Endothelial cell of umbilical vein (primary cell): Measurements from ENCODE around the gene FMNL2. TPM values are rescaled to one million over a fixed set of nuclear protein-coding genes. Genes with fewer than 3 reads are reported as not detected.

Experiments
- BruUV-seq: library from RNA; stranded (reverse); fragments of 400-500 nt; replicated peaks from 2 replicates; lab custom pipeline; 2021; lab: Mats Ljungman, UMichigan
- CTCF ChIA-PET: fragments of 300-600, 350-600 bp; sonication (Branson Sonifier 250); formaldehyde crosslinking; loops from one replicate; lab custom pipeline; 2021; ENCODE audit warnings: antibody characterized with exemption, inconsistent platforms; lab: Charles Lee
- POLR2A ChIA-PET: fragments of 300-600, 350-600 bp; sonication (Branson Sonifier 250); formaldehyde crosslinking; loops from one replicate; lab custom pipeline; 2021; ENCODE audit warnings: antibody characterized with exemption, inconsistent platforms; lab: Charles Lee
- DNase-seq: peaks from one replicate; pipeline ENCODE4 v3.0.0-alpha.2; 2011; ENCODE audit warnings: low read depth, low spot score
- FAIRE-seq: peaks from 2 replicates; lab custom pipeline; 2011; peaks lifted over from hg19 to GRCh38; lab: Jason Lieb, UNC
- H2AFZ ChIP-seq: 2 replicates; pipeline ENCODE4 v1.6.0; 2012; ENCODE audit warnings: low read depth, low read length, control low read depth, inconsistent platforms
- H3K27ac ChIP-seq: 2 replicates; pipeline ENCODE4 v1.5.1; 2011; ENCODE audit warnings: low read depth, mild to moderate bottlenecking, control low read depth, low read length, moderate library complexity; ENCODE audit not compliant: insufficient read depth
- H3K27me3 ChIP-seq, 2 experiments: 2 replicates each; pipeline versions ENCODE4 v1.6.0 to v1.6.1; 2011; ENCODE audit warnings: low read length in 2 of 2, mixed read lengths in 1 of 2; ENCODE audit not compliant: control insufficient read depth in 2 of 2, insufficient read depth in 2 of 2
- H3K36me3 ChIP-seq, 2 experiments: 2 replicates in 1 of 2; 3 replicates in 1 of 2; pipeline ENCODE4 v1.5.1; 2011; ENCODE audit warnings: low read length in 2 of 2, mild to moderate bottlenecking in 1 of 2, moderate library complexity in 1 of 2; ENCODE audit not compliant: control insufficient read depth in 2 of 2, insufficient read depth in 2 of 2; ENCODE audit errors: extremely low read depth in 1 of 2
- H3K4me1 ChIP-seq: 3 replicates; pipeline ENCODE4 v1.5.1; 2011; ENCODE audit warnings: mild to moderate bottlenecking, low read length; ENCODE audit not compliant: control insufficient read depth, insufficient read depth; ENCODE audit errors: extremely low read depth
- H3K4me2 ChIP-seq: 2 replicates; pipeline ENCODE4 v1.6.1; 2011; ENCODE audit warnings: low read length, control low read depth, mixed read lengths; ENCODE audit not compliant: insufficient read depth
- H3K4me3 ChIP-seq, 3 experiments: fragments of 200-600 bp in 1 of 3; sonication (generic), shearing (Covaris generic) in 1 of 3; replicated peaks in 1 of 3; 2 replicates each; pipeline ENCODE4 v1.5.1; 2011 to 2016; ENCODE audit warnings: control low read depth in 3 of 3, low read length in 3 of 3, mild to moderate bottlenecking in 2 of 3, inconsistent platforms in 1 of 3, low read depth in 1 of 3, moderate library complexity in 1 of 3; ENCODE audit not compliant: insufficient read depth in 1 of 3
- H3K79me2 ChIP-seq: 2 replicates; pipeline ENCODE4 v1.6.0; 2012; ENCODE audit warnings: low read length, inconsistent platforms; ENCODE audit not compliant: control insufficient read depth, insufficient read depth
- H3K9ac ChIP-seq: replicated peaks from 2 replicates; pipeline ENCODE3; 2011; ENCODE audit warnings: low read length, control low read depth; ENCODE audit not compliant: insufficient read depth; ENCODE audit errors: extremely low read depth
- H3K9me1 ChIP-seq: replicated peaks from 3 replicates; pipeline ENCODE4 v1.6.0; 2011; ENCODE audit warnings: mild to moderate bottlenecking, low read length; ENCODE audit not compliant: control insufficient read depth, insufficient read depth; ENCODE audit errors: extremely low read depth
- H3K9me3 ChIP-seq: replicated peaks from 2 replicates; pipeline ENCODE4 v1.5.1; 2012; ENCODE audit warnings: low read length, inconsistent platforms; ENCODE audit not compliant: control insufficient read depth, insufficient read depth
- H4K20me1 ChIP-seq: replicated peaks from 2 replicates; pipeline ENCODE3; 2011; ENCODE audit warnings: mild to moderate bottlenecking, low read length; ENCODE audit not compliant: control insufficient read depth, insufficient read depth; ENCODE audit errors: extremely low read depth
- EZH2 ChIP-seq: IDR thresholded peaks from 2 replicates; pipeline ENCODE4 v1.6.1; 2012; ENCODE audit warnings: borderline replicate concordance, low read depth, mild to moderate bottlenecking, moderate library complexity, low read length, inconsistent platforms; ENCODE audit not compliant: severe bottlenecking
- FOS ChIP-seq: IDR thresholded peaks from 2 replicates; pipeline ENCODE4 v1.6.1; 2011; ENCODE audit warnings: mild to moderate bottlenecking, low read length, moderate library complexity, borderline replicate concordance; ENCODE audit not compliant: insufficient read depth
- GATA2 ChIP-seq: IDR thresholded peaks from 2 replicates; pipeline ENCODE4 v1.7.0; 2011; ENCODE audit warnings: low read depth, mild to moderate bottlenecking, moderate library complexity, mixed read lengths, low read length; ENCODE audit not compliant: insufficient read length, insufficient read depth
- JUN ChIP-seq: IDR thresholded peaks from 2 replicates; pipeline ENCODE4 v1.6.1; 2011; ENCODE audit warnings: borderline replicate concordance, low read depth; ENCODE audit not compliant: insufficient read length, insufficient read depth
- MYC ChIP-seq: IDR thresholded peaks from one replicate; pipeline ENCODE4 v1.6.1; 2011; ENCODE audit warnings: mild to moderate bottlenecking, low read depth, low read length
- POLR2A ChIP-seq: IDR thresholded peaks from 2 replicates; pipeline ENCODE4 v1.6.1; 2012; ENCODE audit warnings: low read depth, mild to moderate bottlenecking, control low read depth, low read length
- POLR2AphosphoS5 ChIP-seq: IDR thresholded peaks from 2 replicates; pipeline ENCODE4 v1.6.1; 2012; ENCODE audit warnings: low read depth, mild to moderate bottlenecking, control low read depth, low read length, moderate library complexity; ENCODE audit not compliant: insufficient read depth
- dilution Hi-C: fragments of 300-500 bp; cut with MboI; formaldehyde crosslinking; loops from one replicate; pipeline ENCODE4 v1.15.0; 2019; ENCODE audit warnings: low sequenced_read_pairs; ENCODE audit not compliant: extremely low pct_ligation_motif_present
- intact Hi-C: fragments of 100-400 bp; cut with micrococcal nuclease; formaldehyde crosslinking; loops from one replicate; pipeline ENCODE4 v1.10.0; 2022
- polyA plus RNA-seq, 4 experiments: library from polyadenylated mRNA; depleted of rRNA in 3 of 4; stranded (reverse) in 3 of 4; unstranded in 1 of 4; fragments of >200 nt; gene quantifications; 2 replicates each; pipeline versions ENCODE4 v1.2.1 to v1.2.3, GENCODE V29; 2011 to 2012; ENCODE audit warnings: missing spikeins in 1 of 4
- total RNA-seq: library from RNA; stranded (reverse); gene quantifications from 2 replicates; pipeline ENCODE4 v1.2.3, GENCODE V29; 2021
- TF ChIP-seq, protein P1 (sequence below), 2 donors: IDR thresholded peaks; 1 replicate in 1 of 2; 2 replicates in 1 of 2; pipeline ENCODE4 v1.5.1; 2011; ENCODE audit warnings: low read length in 2 of 2, mild to moderate bottlenecking in 2 of 2, moderate library complexity in 2 of 2, control low read depth in 1 of 2, inconsistent platforms in 1 of 2, low read depth in 1 of 2; ENCODE audit not compliant: insufficient read depth in 1 of 2; ENCODE audit errors: extremely low read depth in 1 of 2
- TF ChIP-seq, protein P2 (sequence below): IDR thresholded peaks from 2 replicates; pipeline ENCODE4 v1.6.1; 2011; ENCODE audit not compliant: insufficient read depth, insufficient read length

The FMNL2 gene
- total and polyA plus RNA-seq, 2 donors (not counting 3 experiments of a cell fraction or from before 2014, with no cell fraction given), result 8.3 to 28.0 TPM

DNA sequence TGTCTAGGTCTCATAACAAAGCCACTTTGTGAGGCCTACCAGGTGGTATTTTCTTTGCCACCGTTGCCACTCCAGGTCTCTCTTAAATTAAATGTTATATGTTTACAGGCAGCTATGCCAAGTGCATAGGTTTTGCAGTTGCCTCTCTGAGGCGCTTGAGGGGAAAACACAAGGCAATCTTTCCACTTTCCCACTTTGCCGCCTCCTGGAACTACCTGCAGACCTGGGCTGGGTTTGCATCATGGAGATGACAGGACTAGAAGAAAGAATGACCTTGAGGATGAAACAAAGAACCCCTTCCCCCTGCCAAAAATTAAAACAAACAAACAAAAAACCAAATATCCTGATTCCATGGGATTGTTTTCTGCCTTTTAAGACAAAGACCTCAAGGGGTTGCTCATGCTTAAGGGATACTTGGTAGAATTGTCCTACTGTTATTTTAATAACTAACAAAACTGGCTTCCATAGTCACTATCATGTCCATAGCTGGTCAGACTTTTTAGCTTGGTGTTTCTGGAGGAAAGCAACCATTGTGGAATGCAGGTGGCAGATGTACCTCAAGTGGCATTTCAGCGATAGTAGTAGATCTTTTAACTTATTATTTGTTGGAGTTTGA is 222.4 kb downstream of the FMNL2 start:
- H4K20me1 ChIP-seq, result no peaks in the 10 kb centered on the region
- no peak overlapping the region for H3K9ac ChIP-seq
- intact Hi-C loops, result no loop called here
- no peaks in the 10 kb centered on the region for H3K27me3 ChIP-seq
- H2AFZ ChIP-seq, result no peak overlapping the region
- no peak for DNase-seq
- no peaks in the 10 kb centered on the region for H3K36me3 ChIP-seq
- BruUV-seq, result no TSS peak
- H3K4me3 ChIP-seq, result no peak overlapping the region
- dilution Hi-C loops, result no loop called here
- no peak for TF ChIP-seq POLR2A
- no peak for TF ChIP-seq MYC
- TF ChIP-seq, protein P1, sequence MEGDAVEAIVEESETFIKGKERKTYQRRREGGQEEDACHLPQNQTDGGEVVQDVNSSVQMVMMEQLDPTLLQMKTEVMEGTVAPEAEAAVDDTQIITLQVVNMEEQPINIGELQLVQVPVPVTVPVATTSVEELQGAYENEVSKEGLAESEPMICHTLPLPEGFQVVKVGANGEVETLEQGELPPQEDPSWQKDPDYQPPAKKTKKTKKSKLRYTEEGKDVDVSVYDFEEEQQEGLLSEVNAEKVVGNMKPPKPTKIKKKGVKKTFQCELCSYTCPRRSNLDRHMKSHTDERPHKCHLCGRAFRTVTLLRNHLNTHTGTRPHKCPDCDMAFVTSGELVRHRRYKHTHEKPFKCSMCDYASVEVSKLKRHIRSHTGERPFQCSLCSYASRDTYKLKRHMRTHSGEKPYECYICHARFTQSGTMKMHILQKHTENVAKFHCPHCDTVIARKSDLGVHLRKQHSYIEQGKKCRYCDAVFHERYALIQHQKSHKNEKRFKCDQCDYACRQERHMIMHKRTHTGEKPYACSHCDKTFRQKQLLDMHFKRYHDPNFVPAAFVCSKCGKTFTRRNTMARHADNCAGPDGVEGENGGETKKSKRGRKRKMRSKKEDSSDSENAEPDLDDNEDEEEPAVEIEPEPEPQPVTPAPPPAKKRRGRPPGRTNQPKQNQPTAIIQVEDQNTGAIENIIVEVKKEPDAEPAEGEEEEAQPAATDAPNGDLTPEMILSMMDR (IDR thresholded peaks at IDR 0.05; ENCODE audit: extremely low read depth in 1 of 2, insufficient read depth in 1 of 2, low read depth in 1 of 2, low read length in 2 of 2), result no peak
- TF ChIP-seq GATA2, result no peak
- TF ChIP-seq FOS, result no peak
- no peak for TF ChIP-seq JUN
- no peak for TF ChIP-seq POLR2AphosphoS5
- TF ChIP-seq, protein P2, sequence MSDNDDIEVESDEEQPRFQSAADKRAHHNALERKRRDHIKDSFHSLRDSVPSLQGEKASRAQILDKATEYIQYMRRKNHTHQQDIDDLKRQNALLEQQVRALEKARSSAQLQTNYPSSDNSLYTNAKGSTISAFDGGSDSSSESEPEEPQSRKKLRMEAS, result no peak
- no peak for TF ChIP-seq EZH2
- no peaks in the 10 kb centered on the region for H3K4me1 ChIP-seq
- no peak overlapping the region for H3K27ac ChIP-seq
- H3K4me2 ChIP-seq, result no peak overlapping the region
- ChIA-PET POLR2A (interaction anchor here (0.7 kb wide), 1 partner anchor 32 kb away, joined by 3 read pairs; no protein-coding TSS in a partner anchor), CTCF (interaction anchor here (0.7 to 3.5 kb wide), 3 partner anchors 78 to 221 kb away, joined by 3 to 11 read pairs (median 5); no protein-coding TSS in a partner anchor)
- no peaks in the 10 kb centered on the region for H3K79me2 ChIP-seq
- H3K9me1 ChIP-seq, result no peaks in the 10 kb centered on the region
- FAIRE-seq, result no peak
- no peaks in the 10 kb centered on the region for H3K9me3 ChIP-seq
